Thoracic aorta (tissue), 2 donors: ENCODE measurements around the gene ARID1B. TPM values are rescaled to one million over a fixed set of nuclear protein-coding genes. Genes with fewer than 3 reads are reported as not detected.

Experiments used
- ATAC-seq: fragments of 150-250 bp; one replicate; pipeline ENCODE4 v1.8.0; 2017; ENCODE audit warnings: low read depth; ENCODE audit not compliant: insufficient number of reproducible peaks, low FRiP score
- DNase-seq: peaks from one replicate; pipeline ENCODE4 v3.0.0-alpha.2; 2020; ENCODE audit warnings: low spot score
- H3K27ac ChIP-seq, 2 donors: fragments of 200-600 bp; sonication (generic); 1 replicate in 1 of 2; 2 replicates in 1 of 2; pipeline ENCODE4 v1.5.1; 2016; ENCODE audit warnings: mild to moderate bottlenecking in 2 of 2, moderate library complexity in 2 of 2
- H3K27me3 ChIP-seq: fragments of 200-600 bp; sonication (generic); replicated peaks from 2 replicates; pipeline ENCODE4 v1.6.0; 2016; ENCODE audit warnings: mild to moderate bottlenecking; ENCODE audit not compliant: insufficient read depth
- H3K36me3 ChIP-seq: fragments of 200-600 bp; sonication (generic); one replicate; pipeline ENCODE4 v1.5.1; 2016
- H3K4me1 ChIP-seq, 2 donors: fragments of 200-600 bp; sonication (generic); 1 replicate in 1 of 2; 2 replicates in 1 of 2; pipeline versions ENCODE4 v1.5.1 to v1.6.0; 2016; ENCODE audit warnings: low read depth in 2 of 2, mild to moderate bottlenecking in 1 of 2; ENCODE audit not compliant: control insufficient read depth in 1 of 2
- H3K4me3 ChIP-seq: fragments of 200-600 bp; sonication (generic); 2 replicates; pipeline ENCODE4 v1.5.1; 2016; ENCODE audit warnings: mild to moderate bottlenecking
- H3K9me3 ChIP-seq: fragments of 200-600 bp; sonication (generic); 2 replicates; pipeline ENCODE4 v1.5.1; 2016
- total RNA-seq, 2 donors: library from RNA; depleted of rRNA; stranded (reverse); fragments of >200 nt; gene quantifications; one replicate each; pipeline versions ENCODE4 v1.1.0 to v1.2.3, GENCODE V29; 2016
- TF ChIP-seq, protein P1 (sequence below): fragments of 200-600 bp; sonication (generic); IDR thresholded peaks from one replicate; pipeline ENCODE4 v1.5.1; 2019; ENCODE audit warnings: antibody characterized with exemption

ARID1B gene
- total RNA-seq, 2 donors from 2014 or later, result 120 to 158 TPM

DNA sequence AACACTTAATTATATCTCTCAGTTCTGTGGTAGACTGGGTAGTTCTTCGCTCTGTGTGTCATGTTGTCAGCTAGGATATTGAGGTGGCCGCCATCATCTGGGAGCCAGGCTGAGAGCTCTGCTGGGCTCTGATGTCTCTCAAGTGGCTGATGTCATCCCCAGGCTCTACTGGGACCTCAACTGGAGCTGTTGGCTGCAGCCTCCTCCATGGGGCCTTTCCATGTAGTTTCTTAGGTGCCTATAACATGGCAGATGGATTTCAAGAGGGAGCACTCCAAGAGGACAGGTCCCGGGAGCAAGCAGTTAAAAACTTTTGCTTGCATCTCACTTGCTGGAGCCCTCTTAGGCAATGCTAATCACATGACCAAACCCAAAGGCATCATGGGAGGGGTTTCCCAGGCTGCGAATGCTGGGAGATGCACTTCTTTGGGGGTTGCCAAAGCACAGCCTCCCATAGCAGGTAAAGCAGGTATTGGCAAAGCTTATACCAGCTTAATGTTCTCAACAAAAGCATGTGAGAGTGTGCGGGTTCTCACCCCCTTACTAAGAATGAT is 416.3 kb downstream of the ARID1B start:
- peaks cover 0 to 8% of the 10 kb centered on the region in 2 donors for H3K4me1 ChIP-seq
- DNase-seq (no peak), ATAC-seq (no peak)
- H3K9me3 ChIP-seq, result no peaks in the 10 kb centered on the region
- H3K27me3 ChIP-seq, result no peaks in the 10 kb centered on the region
- H3K4me3 ChIP-seq, result no peak overlapping the region
- no peak overlapping the region for H3K27ac ChIP-seq
- H3K36me3 ChIP-seq, result peaks cover 32% of the 10 kb centered on the region
- TF ChIP-seq, protein P1, sequence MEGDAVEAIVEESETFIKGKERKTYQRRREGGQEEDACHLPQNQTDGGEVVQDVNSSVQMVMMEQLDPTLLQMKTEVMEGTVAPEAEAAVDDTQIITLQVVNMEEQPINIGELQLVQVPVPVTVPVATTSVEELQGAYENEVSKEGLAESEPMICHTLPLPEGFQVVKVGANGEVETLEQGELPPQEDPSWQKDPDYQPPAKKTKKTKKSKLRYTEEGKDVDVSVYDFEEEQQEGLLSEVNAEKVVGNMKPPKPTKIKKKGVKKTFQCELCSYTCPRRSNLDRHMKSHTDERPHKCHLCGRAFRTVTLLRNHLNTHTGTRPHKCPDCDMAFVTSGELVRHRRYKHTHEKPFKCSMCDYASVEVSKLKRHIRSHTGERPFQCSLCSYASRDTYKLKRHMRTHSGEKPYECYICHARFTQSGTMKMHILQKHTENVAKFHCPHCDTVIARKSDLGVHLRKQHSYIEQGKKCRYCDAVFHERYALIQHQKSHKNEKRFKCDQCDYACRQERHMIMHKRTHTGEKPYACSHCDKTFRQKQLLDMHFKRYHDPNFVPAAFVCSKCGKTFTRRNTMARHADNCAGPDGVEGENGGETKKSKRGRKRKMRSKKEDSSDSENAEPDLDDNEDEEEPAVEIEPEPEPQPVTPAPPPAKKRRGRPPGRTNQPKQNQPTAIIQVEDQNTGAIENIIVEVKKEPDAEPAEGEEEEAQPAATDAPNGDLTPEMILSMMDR, result no peak

GRCh38 chr6:157194110-157194509 is 416.9 kb downstream of the ARID1B start:
- no peak for ATAC-seq
- TF ChIP-seq, protein P1, result no peak
- Histone ChIP-seq H3K4me3 (no peak overlapping the region), H3K27ac (no peak overlapping the region), H3K9me3 (no peaks in the 10 kb centered on the region), H3K36me3 (peaks cover 32% of the 10 kb centered on the region), H3K4me1 (peaks cover 0 to 11% of the 10 kb centered on the region in 2 donors), H3K27me3 (no peaks in the 10 kb centered on the region)
- no peak for DNase-seq

DNA sequence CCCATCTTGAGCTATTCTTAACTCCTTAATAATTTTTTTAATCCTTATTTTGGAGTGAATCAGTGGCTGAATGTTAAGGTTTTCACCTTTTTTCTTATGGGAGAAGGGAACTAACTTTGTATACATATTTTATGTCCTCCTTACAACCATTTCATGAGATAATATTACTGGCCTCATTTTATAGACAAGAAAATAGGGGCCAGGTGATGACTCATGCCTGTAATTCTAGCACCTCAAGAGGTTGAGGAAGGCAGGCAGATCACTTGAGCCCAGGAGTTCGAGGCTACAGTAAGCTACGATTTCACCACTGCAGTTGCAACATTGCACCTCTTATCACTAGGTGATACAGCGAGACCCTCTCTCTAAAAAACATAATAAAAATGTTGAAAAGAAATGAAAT is 417.5 kb downstream of the ARID1B start:
- TF ChIP-seq, protein P1, result no peak
- Histone ChIP-seq H3K36me3 (peaks cover 32% of the 10 kb centered on the region), H3K27ac (peak overlapping the region in 1 of 2 donors; percentile 19), H3K4me1 (peaks cover under 1 to 14% of the 10 kb centered on the region in 2 donors), H3K9me3 (no peaks in the 10 kb centered on the region), H3K27me3 (no peaks in the 10 kb centered on the region), H3K4me3 (no peak overlapping the region)
- ATAC-seq, result no peak
- no peak for DNase-seq

DNA sequence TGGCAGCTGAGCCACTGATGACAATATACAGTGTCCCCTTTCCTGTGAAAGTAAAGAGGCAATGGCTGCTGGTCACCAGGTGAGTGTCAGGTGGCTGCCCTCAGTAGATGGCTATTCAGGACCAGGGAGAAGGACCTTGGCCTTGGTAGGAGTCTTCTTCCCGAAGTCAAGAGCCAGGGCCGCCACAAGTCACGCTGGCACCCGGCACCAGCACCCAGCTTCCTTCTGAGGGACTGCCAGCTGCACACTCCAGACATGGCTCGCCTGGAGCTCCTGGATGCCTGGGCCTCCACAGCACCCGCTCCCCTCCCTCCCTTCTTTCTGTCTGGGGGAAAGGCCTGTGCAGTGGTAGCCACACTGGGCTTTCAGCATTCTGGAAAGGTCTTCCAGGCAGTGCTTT is 419.2 kb downstream of the ARID1B start:
- no peak for DNase-seq
- Histone ChIP-seq H3K4me1 (peaks cover 3 to 31% of the 10 kb centered on the region in 2 donors), H3K27ac (peak overlapping the region; percentile 3 to 14), H3K36me3 (peaks cover 30% of the 10 kb centered on the region), H3K9me3 (no peaks in the 10 kb centered on the region), H3K4me3 (no peak overlapping the region), H3K27me3 (no peaks in the 10 kb centered on the region)
- no peak for ATAC-seq
- TF ChIP-seq, protein P1, result no peak

DNA sequence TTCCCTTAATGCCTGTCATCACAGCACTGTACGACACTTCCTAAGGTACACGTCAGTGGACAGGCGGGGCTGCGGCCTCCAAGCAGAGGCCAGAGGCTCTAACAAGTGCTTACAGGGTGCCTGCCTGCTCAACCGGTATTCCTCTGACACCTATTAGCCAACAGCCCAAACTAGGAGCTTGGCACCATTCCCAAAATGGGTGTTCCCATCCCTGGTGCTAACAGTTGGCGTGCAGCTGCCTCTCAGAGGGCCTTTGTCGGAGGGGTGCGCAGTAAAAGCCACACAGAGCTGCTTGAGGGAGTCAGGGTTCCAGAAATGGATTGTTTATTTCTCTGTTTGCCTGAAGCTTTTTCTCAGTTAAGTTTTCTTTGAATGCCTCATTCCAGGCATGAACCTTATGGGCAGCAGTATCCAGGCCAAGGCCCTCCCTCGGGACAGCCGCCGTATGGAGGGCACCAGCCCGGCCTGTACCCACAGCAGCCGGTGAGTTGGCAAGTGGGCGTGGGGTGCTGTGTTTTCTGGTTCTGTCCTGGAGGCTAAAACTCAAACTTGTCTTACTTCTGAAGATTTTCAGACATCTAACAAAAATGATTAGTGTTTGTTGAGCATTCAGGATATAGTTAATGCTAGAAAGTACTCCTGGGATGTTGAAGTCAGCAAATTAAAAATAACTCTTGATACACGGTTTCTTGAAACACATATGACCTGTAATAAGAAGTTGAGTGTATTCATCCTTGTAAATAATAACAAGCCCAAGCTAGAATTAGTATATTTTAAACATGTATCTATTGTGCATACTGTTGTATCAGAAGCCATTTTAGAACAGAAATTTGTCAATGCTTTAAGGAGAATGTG is 421.5 kb downstream of the ARID1B start:
- Histone ChIP-seq H3K36me3 (peaks cover 25% of the 10 kb centered on the region), H3K27me3 (no peaks in the 10 kb centered on the region), H3K4me1 (peaks cover 3 to 40% of the 10 kb centered on the region in 2 donors), H3K9me3 (no peaks in the 10 kb centered on the region), H3K27ac (peak overlapping the region; percentile 85 to 86), H3K4me3 (peak overlapping the region; percentile 63)
- TF ChIP-seq, protein P1, result no peak
- peak; percentile 50 for ATAC-seq
- DNase-seq, result peak; percentile 59
